Loucy (cell line): ENCODE measurements around the gene DOK7.

ENCODE experiments used
- EZH2phosphoT487 ChIP-seq: fragments of 200-600 bp; IDR thresholded peaks from 2 replicates; pipeline ENCODE4 v1.6.1; 2018; ENCODE audit warnings: antibody characterized with exemption, mild to moderate bottlenecking, moderate library complexity, borderline replicate concordance
- TF ChIP-seq, protein P1 (sequence below): fragments of 200-600 bp; sonication (generic); conservative IDR thresholded peaks from 2 replicates; pipeline ENCODE4 v1.5.1; 2014; ENCODE audit warnings: mild to moderate bottlenecking, antibody characterized with exemption, low read length

DNA sequence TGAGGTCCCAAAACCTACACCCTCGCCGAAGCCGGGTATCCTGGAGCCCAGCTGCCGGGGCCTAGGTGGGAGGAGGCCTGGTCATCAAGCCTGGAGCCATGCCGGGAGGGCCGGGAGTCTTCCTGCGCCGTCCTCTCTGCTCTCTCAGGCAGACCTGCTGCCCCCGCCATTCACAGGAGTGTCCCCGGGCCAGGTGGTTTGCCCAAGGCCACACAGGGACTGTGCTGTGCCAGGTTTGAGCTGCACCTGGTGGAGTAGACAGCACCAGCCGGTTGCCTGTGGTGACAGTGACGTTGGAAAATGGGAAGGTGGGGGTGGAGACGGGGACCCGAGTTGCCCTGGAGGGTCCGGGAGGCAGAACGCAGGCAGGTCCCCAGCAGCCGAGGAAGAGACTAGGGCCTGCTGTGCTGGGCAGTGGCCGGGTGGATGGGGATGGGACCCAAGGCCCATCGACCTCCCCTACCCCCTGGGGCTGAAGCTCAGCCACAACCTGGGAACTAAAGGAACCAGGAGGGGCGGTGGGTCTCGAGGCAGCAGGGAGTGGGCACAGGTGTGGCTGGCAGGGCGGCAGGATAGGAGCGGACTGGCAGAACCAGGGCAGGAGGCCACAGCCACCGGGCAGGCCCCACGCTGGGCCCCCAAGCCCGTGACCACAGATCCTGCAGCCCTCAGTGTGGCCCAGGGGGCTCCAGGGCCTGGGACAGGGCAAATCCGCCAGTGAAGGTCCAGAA lies 9.5 kb downstream of the DOK7 start:
- TF ChIP-seq, protein P1, sequence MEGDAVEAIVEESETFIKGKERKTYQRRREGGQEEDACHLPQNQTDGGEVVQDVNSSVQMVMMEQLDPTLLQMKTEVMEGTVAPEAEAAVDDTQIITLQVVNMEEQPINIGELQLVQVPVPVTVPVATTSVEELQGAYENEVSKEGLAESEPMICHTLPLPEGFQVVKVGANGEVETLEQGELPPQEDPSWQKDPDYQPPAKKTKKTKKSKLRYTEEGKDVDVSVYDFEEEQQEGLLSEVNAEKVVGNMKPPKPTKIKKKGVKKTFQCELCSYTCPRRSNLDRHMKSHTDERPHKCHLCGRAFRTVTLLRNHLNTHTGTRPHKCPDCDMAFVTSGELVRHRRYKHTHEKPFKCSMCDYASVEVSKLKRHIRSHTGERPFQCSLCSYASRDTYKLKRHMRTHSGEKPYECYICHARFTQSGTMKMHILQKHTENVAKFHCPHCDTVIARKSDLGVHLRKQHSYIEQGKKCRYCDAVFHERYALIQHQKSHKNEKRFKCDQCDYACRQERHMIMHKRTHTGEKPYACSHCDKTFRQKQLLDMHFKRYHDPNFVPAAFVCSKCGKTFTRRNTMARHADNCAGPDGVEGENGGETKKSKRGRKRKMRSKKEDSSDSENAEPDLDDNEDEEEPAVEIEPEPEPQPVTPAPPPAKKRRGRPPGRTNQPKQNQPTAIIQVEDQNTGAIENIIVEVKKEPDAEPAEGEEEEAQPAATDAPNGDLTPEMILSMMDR, result no peak
- no peak for TF ChIP-seq EZH2phosphoT487
